GM19193 (cell line): ENCODE data around the gene KIAA1671.

Experiments used
- POLR2A ChIP-seq: IDR thresholded peaks from 4 replicates; pipeline ENCODE4 v1.6.1; 2011; ENCODE audit not compliant: insufficient read depth, insufficient read length; ENCODE audit errors: extremely low read depth

The KIAA1671 gene

DNA sequence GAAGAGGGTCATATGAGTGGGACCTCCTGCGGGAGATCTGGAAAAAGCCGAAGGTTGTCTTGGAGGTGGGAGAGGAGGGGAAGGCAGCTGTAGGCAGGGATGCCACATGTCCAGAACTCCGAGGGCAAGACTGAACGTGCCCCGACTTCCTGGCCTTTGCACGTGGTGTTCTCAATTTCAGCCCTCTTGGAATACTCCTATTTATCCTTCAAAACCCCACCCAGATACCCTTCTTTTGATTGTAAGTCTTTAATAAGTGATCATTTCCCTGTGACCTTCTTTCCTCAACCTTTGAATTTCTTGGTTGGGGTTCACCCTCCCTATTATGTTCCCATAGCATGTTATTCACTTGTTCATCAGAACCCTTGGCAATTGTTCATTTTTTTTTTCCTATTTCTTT is 151.9 kb downstream of the KIAA1671 start:
- no peak for TF ChIP-seq POLR2A

DNA sequence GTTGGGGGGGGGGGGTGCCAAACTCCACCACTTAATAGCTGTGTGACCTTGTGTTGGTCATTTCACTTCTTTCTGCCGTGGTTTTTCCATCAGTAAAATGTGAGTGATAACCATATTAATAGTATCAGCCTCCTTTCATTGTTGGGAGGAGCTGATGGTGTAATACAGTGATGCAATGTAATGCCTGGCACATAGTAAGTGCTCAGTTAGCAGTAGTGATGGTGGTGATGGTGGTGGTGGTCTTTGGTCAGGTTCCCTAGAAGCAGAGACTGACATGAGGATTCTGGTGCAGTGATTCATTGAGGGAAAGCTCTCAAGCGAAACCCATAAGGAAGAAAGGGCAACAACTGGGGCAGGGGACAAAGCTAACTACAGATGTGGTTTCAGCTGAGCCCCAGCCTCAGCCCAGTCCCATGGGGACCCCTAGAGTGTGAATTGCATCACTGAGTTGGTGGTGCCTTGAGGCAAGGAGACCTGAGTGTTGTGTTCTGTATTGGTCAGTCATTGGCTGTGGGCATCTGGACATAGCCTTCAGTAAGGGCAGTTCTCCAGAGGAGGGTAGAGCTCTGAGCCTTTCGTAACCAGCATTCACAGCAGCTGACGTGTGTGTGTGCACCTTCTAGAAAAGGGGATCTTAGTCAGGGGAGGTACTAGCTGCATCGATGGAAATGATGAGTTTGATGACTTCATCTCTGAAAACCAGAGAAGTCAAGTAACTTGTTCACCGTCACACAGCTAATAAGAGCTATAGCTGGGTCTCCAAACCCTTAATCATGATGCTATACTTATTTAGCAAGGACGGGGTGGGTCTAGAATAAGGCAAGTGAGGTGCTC is 153.5 kb downstream of the KIAA1671 start:
- TF ChIP-seq POLR2A, result no peak

DNA sequence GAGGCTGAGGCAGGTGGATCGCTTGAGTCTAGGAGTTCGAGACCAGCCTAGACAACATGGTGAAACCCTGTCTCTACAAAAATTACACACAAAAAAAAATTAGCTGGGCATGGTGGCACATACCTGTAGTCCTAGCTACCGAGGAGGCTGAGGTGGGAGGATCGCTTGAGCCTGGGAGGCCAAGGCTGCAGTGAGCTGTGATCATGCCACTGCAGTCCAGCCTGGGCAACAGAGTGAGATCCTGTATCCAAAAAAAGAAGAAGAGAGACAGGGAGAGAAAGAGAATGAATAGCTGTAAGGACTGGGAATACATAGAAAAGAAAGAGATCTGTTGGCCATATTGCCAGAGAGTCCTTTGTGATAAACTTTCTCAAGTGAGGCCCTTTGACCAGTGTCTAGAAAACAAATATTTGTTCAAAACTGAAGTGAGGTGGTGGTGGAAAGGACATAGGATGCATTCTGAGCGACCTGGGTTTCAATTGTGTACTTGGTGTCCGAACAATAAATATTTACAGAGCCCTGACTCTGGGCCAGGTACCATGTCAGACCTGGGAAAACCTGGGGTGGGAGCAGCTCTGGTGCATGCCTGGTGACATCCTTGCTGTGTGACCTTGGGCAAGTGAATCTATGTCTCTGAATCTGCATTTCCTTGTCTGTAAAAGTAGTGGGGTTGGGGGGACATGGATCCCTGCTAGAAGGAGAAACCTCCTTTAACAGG is 157.5 kb downstream of the KIAA1671 start:
- no peak for TF ChIP-seq POLR2A

DNA sequence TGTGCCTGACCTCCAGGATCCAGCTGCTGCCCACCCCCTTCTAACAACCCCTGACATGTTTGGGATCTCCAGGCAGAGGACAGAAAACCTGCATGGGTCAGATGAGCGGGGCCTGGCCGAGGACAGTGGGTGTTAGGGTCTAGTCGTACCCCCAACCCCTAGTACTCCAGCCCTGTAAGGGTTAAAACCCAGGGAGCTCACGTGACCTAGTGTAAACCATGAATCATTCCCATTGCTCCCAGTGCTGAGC is 158.0 kb downstream of the KIAA1671 start:
- TF ChIP-seq POLR2A, result no peak

DNA sequence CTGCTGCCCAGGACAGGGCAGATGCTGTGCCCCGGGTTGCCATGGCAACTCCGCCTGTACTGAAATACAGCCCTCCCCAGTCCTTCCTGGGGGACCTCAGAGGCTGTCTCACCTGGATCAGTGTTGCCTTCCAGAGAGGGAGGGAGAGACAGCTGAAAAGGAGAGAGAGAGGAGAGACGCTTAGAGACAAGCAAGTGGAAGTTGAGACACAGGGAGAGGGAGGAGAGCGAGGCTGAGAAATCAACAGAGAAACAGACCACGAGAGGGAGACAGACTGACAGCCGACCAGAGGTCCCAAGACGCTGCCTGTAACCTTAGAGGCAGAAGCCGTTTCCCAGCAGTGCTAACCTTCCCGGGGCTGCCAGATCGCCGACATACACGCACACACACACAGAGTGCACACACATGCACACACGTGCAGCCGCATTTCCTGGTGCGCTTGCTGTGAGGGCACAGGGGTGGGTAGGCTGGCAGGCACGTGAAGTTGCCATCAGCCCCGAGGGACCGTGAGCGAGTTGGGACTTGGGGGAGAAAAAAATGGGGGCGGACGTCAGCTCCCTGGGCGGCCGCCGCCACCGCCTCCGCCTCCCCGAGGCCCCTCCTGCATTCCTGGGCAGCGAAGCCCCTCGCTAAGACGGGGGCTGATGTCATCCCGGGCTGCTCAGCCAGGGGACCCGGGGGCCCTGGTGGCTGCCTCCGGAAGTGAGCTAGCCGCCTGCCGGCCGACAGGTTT is 158.5 kb downstream of the KIAA1671 start:
- TF ChIP-seq POLR2A, result no peak

DNA sequence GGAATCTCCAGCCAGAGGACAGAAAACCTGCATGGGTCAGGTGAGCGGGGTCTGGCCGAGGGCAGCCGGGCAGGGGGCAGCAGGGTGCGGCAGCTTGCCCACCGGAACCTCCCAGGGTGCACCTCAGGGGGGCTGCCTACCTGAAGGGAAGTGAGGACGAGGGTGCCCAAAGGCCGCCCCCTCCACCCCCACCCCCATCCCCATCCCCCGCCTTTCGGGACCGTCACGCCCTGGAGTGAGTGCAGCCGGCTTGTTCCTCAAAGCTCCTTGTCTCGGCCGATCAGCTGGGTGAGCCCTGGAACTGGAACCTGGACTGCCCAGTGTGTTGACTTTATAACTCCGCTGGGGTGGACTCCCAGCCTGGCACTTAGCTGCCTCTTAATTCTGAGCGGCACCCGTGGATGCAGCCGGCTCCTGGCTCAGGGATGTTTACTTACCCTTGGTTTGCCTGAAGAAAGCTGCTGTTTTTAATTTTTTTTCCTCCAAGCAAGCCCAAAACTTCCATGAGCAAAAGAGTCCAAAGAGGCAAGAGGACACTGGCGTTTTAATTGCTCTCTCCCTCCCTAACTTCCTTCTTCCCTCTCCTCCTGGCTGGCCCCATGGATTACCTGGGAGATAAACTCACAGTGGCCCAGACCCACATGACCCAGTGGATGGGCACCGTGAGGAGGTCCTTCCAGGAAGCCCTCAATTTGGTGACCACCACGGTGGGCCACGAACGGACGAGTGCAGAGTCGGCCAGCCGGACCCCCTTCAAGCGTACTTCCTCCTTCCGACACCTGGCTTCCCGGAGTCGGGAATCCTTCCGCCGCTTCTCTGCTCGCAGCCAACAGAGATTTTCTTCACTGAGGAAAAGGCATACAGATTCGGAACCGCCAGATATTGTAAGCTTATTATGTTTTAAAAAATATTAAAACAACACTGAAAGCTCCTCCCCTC is 159.3 kb downstream of the KIAA1671 start:
- TF ChIP-seq POLR2A, result no peak

DNA sequence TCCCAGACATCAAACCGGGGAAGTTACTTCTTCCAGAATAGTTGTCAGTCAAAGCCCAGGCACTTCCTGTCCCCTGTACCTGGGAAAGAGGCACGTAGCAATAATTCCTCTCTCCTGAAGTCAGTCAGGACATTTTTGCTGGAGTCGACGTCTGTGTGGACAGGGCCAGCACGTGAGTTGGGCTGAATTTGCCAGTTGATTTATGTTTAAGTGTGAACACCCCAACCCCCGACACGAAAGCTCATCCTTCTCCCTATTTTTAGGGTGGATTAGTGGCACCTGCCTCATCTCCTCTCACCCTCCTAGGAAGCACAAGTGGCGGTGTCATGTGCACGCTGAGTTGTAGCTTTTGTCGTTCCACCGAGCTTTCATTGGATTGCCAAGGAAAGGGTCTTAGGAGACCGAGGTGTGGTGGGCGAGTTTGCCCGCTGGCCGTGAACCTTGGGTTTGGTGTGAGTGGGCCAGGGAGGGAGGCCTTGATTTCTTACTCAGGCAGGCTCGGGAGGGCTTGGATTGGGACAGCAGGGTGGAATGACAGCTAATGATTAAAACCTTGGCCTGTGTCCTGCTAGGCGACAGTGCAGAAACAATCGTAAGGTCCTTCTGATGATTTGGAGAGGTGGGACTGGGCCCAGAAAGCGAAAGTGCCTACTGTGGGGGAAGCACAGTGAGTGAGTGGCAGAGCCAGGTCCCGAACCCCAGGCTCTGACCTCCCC is 160.2 kb downstream of the KIAA1671 start:
- TF ChIP-seq POLR2A, result no peak

DNA sequence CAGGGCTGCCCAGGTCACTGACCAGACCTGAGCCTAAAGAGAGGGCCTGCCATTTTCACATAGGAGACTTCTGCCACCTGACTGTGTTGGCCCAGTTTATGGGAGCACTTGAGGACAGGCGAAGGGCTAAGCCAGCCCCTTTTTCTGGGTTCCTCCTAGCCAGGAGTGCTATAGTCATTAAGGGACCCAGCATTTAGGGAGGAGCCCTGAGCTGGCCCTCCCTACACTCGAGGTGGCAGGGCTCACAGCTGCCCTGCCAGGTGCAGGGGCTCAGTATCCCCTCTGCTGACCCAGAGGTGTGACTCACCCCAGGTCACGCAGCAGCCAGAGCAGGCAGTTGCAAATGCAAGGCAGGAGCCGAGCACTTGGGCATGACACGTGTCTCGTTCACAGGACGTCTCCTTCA is 160.8 kb downstream of the KIAA1671 start:
- no peak for TF ChIP-seq POLR2A

DNA sequence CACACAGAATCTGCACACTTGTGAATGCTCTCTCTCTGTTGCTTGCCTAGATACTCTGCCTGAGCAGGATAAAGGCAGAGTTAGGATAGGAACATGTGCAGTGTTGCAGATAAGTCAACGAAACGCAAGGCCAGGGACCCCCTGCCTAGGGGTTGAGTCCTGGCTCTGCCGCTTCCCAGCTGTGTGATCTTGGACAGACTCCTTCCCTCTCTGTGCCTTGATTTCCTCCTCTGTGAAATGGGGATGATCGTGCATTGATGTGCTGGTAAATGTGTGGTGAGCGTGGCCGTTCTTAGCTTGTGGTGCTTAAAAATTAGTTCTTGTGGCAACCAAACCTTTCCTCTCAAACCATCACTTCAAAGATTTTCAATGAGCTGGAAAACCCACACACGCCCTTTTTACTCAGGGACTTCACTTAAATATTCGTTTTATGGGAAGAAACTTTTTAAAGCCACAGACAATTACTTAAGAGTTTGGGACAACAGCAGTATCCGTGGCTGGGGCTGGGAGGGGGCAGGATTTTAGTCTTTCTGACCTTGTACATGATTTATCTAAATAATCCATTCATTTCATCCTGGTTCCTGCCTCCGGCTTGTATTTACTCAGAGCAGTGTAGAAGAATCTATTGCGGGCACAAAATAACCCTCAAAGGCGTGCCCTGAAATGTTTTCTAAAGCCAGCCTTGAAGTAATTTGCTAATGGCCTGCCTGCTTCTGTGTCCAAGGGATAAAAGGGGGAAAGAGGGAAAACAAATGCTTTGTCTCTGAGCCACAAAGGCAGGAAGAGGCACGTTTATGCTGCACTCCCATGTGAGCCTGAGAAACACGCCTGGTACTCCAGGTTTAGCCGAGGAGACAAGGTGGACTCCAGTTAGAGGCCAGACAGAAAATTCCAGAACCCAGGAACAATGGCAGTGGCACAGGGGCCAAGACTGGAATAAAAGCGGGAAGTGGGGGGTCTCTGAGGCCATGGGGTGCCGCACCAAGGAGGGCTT is 162.2 kb downstream of the KIAA1671 start:
- no peak for TF ChIP-seq POLR2A

DNA sequence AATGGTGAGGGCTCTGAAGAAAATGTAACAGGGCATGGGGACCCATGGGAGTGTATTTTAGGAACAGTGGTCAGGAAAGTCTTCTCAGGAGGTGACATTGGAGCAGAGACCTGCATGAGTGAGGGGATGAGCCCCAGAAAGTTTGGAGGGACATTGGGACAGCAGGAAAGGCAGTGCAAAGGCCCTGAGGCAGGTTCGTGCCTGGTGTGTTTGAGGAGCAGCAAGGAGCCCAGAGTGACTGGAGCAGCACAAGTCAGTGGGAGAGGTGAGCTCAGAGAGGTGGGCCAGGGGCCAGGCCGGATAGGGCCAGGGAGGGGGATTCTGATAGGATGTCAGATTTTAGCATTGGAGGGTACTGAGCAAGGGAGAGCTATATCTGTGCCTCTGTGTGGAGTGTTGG is 167.1 kb downstream of the KIAA1671 start:
- no peak for TF ChIP-seq POLR2A

DNA sequence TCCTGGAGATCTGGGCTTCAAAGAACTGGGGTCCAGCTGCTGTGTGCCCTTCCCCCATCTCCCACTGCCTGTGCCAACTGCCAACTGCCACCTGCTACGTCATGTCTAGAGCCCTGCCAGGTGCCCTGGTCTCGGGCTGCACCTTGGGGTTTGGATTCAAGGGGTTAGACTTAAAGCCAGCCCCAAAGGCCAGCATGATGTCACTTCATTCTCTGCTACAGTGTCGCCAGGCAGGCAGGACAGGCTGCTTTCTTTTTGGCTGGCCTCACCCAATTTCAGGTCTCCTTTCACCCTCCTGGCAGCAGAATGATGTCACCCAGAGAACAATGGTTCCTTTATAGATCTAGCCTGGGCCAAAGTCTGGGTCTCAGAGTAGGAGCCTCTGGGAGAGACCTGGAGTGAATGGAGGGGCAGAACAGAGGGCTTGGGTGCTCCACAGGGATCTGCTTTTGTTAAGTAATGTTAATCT is 167.6 kb downstream of the KIAA1671 start:
- no peak for TF ChIP-seq POLR2A

DNA sequence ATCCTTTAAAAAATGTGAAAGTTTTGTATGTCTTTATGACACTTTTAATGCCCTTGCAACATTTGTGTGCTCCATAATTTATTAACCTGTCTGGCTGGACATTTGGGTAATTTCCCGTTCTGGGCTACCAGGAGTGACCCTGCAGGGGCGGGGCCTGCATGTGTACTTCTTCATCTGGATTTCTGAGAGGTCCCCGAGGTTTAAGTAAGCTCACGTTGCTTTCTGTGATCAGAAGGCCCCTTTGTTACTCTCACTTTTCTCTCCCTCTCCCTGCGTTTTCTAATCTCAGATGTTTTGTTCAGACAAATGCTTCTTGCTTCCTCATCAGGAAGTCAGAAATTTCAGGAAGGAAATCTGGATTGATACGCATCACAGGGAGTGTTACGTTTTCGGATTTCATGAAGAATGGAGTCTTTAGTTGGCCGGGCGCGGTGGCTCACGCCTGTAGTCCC is 168.3 kb downstream of the KIAA1671 start:
- TF ChIP-seq POLR2A, result no peak

DNA sequence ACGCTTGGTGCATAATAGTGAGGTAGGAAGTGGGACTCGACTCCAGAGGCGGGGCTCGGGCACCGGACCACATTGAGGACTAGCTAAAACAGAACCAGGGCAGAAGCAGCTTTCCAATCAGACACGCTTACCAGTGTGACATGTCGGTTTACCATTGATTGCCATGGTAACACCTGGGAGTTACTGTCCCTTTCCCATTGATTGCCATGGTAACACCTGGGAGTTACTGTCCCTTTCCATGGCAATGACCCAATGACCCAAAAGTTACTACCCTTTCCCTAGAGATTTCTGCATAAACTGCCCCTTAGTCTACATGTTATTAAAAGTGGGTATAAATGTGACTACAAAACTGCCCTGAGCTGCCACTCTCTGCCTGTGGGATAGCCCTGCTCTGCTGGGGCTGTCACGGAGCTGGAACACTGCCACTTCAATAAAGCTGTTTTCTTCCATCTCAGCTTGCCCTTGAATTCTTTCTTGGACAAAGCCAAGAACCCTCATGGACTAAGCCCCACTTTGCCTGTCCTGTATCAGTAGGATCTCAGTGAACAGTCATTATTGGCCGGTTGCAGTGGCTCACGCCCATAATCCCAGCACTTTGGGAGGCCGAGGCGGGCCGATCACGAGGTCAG is 169.7 kb downstream of the KIAA1671 start:
- TF ChIP-seq POLR2A, result no peak

DNA sequence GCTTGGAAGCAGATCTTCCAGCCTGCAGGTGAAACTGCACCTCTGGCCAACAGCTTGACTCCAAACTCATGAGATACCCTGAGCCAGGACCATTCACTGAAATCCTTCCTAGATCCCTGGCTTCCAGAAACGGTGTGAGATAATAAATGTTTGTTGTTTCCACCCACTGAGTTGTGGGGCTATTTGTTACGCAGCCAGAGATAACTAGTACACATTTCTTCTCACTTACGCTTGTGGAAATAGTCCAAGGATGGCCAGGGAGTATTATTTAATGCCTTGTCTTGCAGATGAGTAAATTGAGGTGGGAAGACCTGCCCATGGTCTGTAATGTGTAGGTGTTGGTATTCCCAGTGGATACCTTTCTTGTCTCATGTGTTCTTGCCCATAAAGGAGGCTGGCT is 171.2 kb downstream of the KIAA1671 start:
- TF ChIP-seq POLR2A, result no peak
